Caco-2 (cell line): ENCODE results near the gene ADAMTSL1. TPM values are rescaled to one million over a fixed set of nuclear protein-coding genes. Genes with fewer than 3 reads are reported as not detected.

ENCODE experiments used
- BruUV-seq: library from RNA; stranded (reverse); fragments of 400-500 nt; replicated peaks from 2 replicates; lab custom pipeline; 2021; lab: Mats Ljungman, UMichigan
- CTCF ChIA-PET: fragments of 300-600 bp; sonication (Branson Sonifier 250); formaldehyde crosslinking; loops from one replicate; lab custom pipeline; 2022; ENCODE audit warnings: antibody characterized with exemption; lab: Charles Lee
- POLR2A ChIA-PET: fragments of 300-600 bp; sonication (Branson Sonifier 250); formaldehyde crosslinking; loops from one replicate; lab custom pipeline; 2022; ENCODE audit warnings: antibody characterized with exemption; lab: Charles Lee
- DNase-seq, 2 experiments: peaks; one replicate each; pipeline versions ENCODE4 v3.0.0 to v3.0.0-alpha.2; 2020 to 2022
- H3K27me3 ChIP-seq: replicated peaks from 2 replicates; pipeline ENCODE4 v1.6.0; 2011; ENCODE audit warnings: low read length; ENCODE audit not compliant: control insufficient read depth, insufficient read depth
- H3K36me3 ChIP-seq: 2 replicates; pipeline ENCODE4 v1.5.1; 2011; ENCODE audit warnings: low read length; ENCODE audit not compliant: control insufficient read depth, insufficient read depth
- H3K4me1 ChIP-seq: fragments of 250-450 bp; sonication (Bioruptor Pico); 2 replicates; pipeline ENCODE4 v1.5.1; 2020; ENCODE audit warnings: mild to moderate bottlenecking
- H3K4me3 ChIP-seq: 2 replicates; pipeline ENCODE4 v1.5.1; 2011; ENCODE audit warnings: low read depth, mild to moderate bottlenecking, control low read depth, low read length
- H3K9me3 ChIP-seq: fragments of 250-450 bp; sonication (Bioruptor Pico); 2 replicates; pipeline ENCODE4 v1.5.1; 2020; ENCODE audit warnings: mild to moderate bottlenecking, moderate library complexity
- H3K27ac Mint-ChIP-seq: one replicate; pipeline ENCODE4 v1.8.0; 2022; ENCODE audit warnings: mixed read lengths; ENCODE audit not compliant: unreplicated experiment
- H3K27me3 Mint-ChIP-seq: one replicate; pipeline ENCODE4 v1.8.0; 2022; ENCODE audit warnings: mixed read lengths; ENCODE audit not compliant: insufficient read depth, unreplicated experiment
- H3K36me3 Mint-ChIP-seq: one replicate; pipeline ENCODE4 v1.8.0; 2022; ENCODE audit warnings: mild to moderate bottlenecking, mixed read lengths; ENCODE audit not compliant: insufficient read depth, unreplicated experiment
- H3K4me1 Mint-ChIP-seq: one replicate; pipeline ENCODE4 v1.8.0; 2022; ENCODE audit warnings: low read depth, mixed read lengths; ENCODE audit not compliant: unreplicated experiment
- H3K4me3 Mint-ChIP-seq: one replicate; pipeline ENCODE4 v1.8.0; 2022; ENCODE audit warnings: mild to moderate bottlenecking, moderate library complexity, mixed read lengths; ENCODE audit not compliant: unreplicated experiment
- H3K9me3 Mint-ChIP-seq: one replicate; pipeline ENCODE4 v1.8.0; 2022; ENCODE audit warnings: mixed read lengths; ENCODE audit not compliant: unreplicated experiment
- CTCF ChIP-seq, 2 experiments: fragments of 200-600 bp in 1 of 2; IDR thresholded peaks; 1 replicate in 1 of 2; 2 replicates in 1 of 2; pipeline versions ENCODE4 v1.5.1 to v1.8.0; 2011 to 2022; ENCODE audit warnings: antibody characterized with exemption in 1 of 2, control low read depth in 1 of 2, inconsistent platforms in 1 of 2, low read depth in 1 of 2, low read length in 1 of 2, mild to moderate bottlenecking in 1 of 2, moderate library complexity in 1 of 2; ENCODE audit not compliant: insufficient read depth in 1 of 2, severe bottlenecking in 1 of 2, unreplicated experiment in 1 of 2
- intact Hi-C: fragments of 100-400 bp; cut with micrococcal nuclease; formaldehyde crosslinking; loops from one replicate; pipeline ENCODE4 v1.10.0; 2022; ENCODE audit not compliant: unreplicated experiment
- total RNA-seq: library from RNA; stranded (reverse); gene quantifications from 2 replicates; pipeline ENCODE4 v1.2.3, GENCODE V29; 2022

Gene ADAMTSL1
- total RNA-seq, 1 experiment from 2014 or later = not detected

DNA sequence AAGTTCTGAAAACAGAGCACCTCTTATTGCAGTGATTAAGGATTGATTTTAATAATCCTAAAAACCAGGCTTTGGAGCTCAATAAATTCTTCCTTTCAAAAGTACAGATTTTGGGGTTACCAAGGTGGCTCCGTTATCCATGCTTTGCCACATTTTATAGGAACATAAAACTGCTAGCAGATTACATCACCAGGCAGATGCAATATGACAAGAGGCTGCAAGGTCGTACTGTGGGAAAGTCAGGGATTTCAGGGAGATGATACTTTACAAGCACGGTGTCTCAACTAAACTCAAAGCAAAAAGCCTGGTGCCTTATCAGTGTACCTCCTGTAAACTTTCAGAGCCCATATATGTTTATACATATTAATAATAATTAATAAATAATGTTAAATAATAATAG, 28.6 kb downstream of the ADAMTSL1 start:
- Histone ChIP-seq H3K9me3 (no peaks in the 10 kb centered on the region), H3K4me3 (no peak overlapping the region), H3K36me3 (no peaks in the 10 kb centered on the region), H3K27me3 (no peaks in the 10 kb centered on the region), H3K4me1 (no peaks in the 10 kb centered on the region)
- no peaks in the 10 kb centered on the region for H3K27me3 Mint-ChIP-seq
- no peak for TF ChIP-seq CTCF (IDR thresholded peaks at IDR 0.05; ENCODE audit: insufficient read depth in 1 of 2, low read depth in 1 of 2, low read length in 1 of 2, severe bottlenecking in 1 of 2, unreplicated experiment in 1 of 2)
- BruUV-seq = no TSS peak
- CTCF ChIA-PET = no interaction called here
- H3K4me1 Mint-ChIP-seq = no peaks in the 10 kb centered on the region
- H3K4me3 Mint-ChIP-seq = no peak overlapping the region
- no peaks in the 10 kb centered on the region for H3K36me3 Mint-ChIP-seq
- intact Hi-C loops = no loop called here
- POLR2A ChIA-PET = no interaction called here
- H3K27ac Mint-ChIP-seq = no peak overlapping the region
- DNase-seq = no peak
- no peaks in the 10 kb centered on the region for H3K9me3 Mint-ChIP-seq

DNA sequence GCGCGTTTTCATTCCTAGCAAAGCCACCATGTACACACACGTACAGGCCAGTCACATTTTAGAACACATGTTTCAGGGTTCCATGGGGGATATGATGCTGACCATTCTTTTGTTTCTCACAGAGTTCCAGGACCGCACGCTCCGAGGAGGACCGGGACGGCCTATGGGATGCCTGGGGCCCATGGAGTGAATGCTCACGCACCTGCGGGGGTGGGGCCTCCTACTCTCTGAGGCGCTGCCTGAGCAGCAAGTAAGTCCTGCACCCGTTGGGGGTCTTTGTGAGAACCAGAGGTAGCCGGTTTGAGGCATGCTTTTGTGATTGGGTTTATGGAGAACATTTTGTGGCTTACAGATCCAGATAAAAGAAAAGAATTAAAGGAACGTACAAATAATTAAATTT, 30.8 kb downstream of the ADAMTSL1 start:
- Histone ChIP-seq H3K36me3 (no peaks in the 10 kb centered on the region), H3K9me3 (no peaks in the 10 kb centered on the region), H3K4me3 (no peak overlapping the region), H3K4me1 (no peaks in the 10 kb centered on the region), H3K27me3 (no peaks in the 10 kb centered on the region)
- Mint-ChIP-seq H3K4me3 (no peak overlapping the region), H3K36me3 (no peaks in the 10 kb centered on the region), H3K27me3 (no peaks in the 10 kb centered on the region), H3K4me1 (no peaks in the 10 kb centered on the region), H3K27ac (no peak overlapping the region), H3K9me3 (no peaks in the 10 kb centered on the region)
- DNase-seq = no peak
- intact Hi-C loops = no loop called here
- ChIA-PET POLR2A (no interaction called here), CTCF (no interaction called here)
- BruUV-seq = no TSS peak
- TF ChIP-seq CTCF (IDR thresholded peaks at IDR 0.05; ENCODE audit: insufficient read depth in 1 of 2, low read depth in 1 of 2, low read length in 1 of 2, severe bottlenecking in 1 of 2, unreplicated experiment in 1 of 2) = no peak

GRCh38 chr9:18507151-18507550, 33.2 kb downstream of the ADAMTSL1 start:
- ChIA-PET POLR2A (no interaction called here), CTCF (no interaction called here)
- no peaks in the 10 kb centered on the region for H3K27me3 ChIP-seq
- intact Hi-C loops = no loop called here
- no peaks in the 10 kb centered on the region for H3K36me3 ChIP-seq
- H3K9me3 ChIP-seq = no peaks in the 10 kb centered on the region
- H3K4me3 Mint-ChIP-seq = no peak overlapping the region
- H3K36me3 Mint-ChIP-seq = no peaks in the 10 kb centered on the region
- H3K27me3 Mint-ChIP-seq = no peaks in the 10 kb centered on the region
- H3K4me3 ChIP-seq = no peak overlapping the region
- BruUV-seq = no TSS peak
- H3K4me1 Mint-ChIP-seq = no peaks in the 10 kb centered on the region
- H3K4me1 ChIP-seq = no peaks in the 10 kb centered on the region
- H3K27ac Mint-ChIP-seq = no peak overlapping the region
- DNase-seq = no peak
- no peak for TF ChIP-seq CTCF (IDR thresholded peaks at IDR 0.05; ENCODE audit: insufficient read depth in 1 of 2, low read depth in 1 of 2, low read length in 1 of 2, severe bottlenecking in 1 of 2, unreplicated experiment in 1 of 2)
- no peaks in the 10 kb centered on the region for H3K9me3 Mint-ChIP-seq
